Stimulated activated CD8-positive, alpha-beta memory T cell treated with anti-CD3 and anti-CD28 coated beads, Interleukin-4, amount 100 ng/mL, for 4 hours (primary cell): ENCODE results near the gene AURKB.
"Not testable (repeated sequence)": the region's sequence is repeated elsewhere in the genome, so short reads cannot be mapped to it uniquely, and the experiment has no call there.

Experiments
- DNase-seq, 2 donors: peaks; one replicate each; pipeline ENCODE4 v3.0.0-alpha.2; 2020; ENCODE audit warnings: low read depth in 2 of 2, low spot score in 1 of 2

The AURKB gene

GRCh38 chr17:8225813-8226535, 15.6 kb upstream of the AURKB start:
- no peak for DNase-seq

GRCh38 chr17:8224891-8225812, 14.8 kb upstream of the AURKB start:
- no peak for DNase-seq

GRCh38 chr17:8223356-8224126, 13.2 kb upstream of the AURKB start:
- peak in 1 of 2 donors; percentile 20 for DNase-seq

GRCh38 chr17:8222630-8223355, 12.4 kb upstream of the AURKB start:
- peak; percentile 76 to 91 for DNase-seq

GRCh38 chr17:8222380-8222629, 11.9 kb upstream of the AURKB start:
- DNase-seq, result no peak

GRCh38 chr17:8221663-8222379, 11.4 kb upstream of the AURKB start:
- peak; percentile 71 to 90 for DNase-seq

- peak; percentile 69 to 93 for DNase-seq
Observed at GRCh38 chr17:8220783-8221662, 10.6 kb upstream of the AURKB start.

- not testable (repeated sequence) for DNase-seq
Observed at GRCh38 chr17:8214000-8214399, 3.6 kb upstream of the AURKB start.

GRCh38 chr17:8212312-8213180, 2.2 kb upstream of the AURKB start:
- no peak for DNase-seq

GRCh38 chr17:8210761-8211458, 535 bp upstream of the AURKB start:
- no peak for DNase-seq

GRCh38 chr17:8206536-8206935, 3.8 kb downstream of the AURKB start:
- no peak for DNase-seq

- no peak for DNase-seq
Observed at GRCh38 chr17:8204761-8205555, 5.4 kb downstream of the AURKB start.

- no peak for DNase-seq
Observed at GRCh38 chr17:8192070-8192815, 18.1 kb downstream of the AURKB start.

GRCh38 chr17:8190506-8190905, 19.9 kb downstream of the AURKB start:
- no peak for DNase-seq

GRCh38 chr17:8189711-8190477, 20.5 kb downstream of the AURKB start, which contains the start of gene BORCS6:
BORCS6 (minus strand) TSS chr17:8190180; CDS start chr17:8190140, 40 bp downstream.
- DNase-seq, result peak; percentile 82 to 92
